HFF-Myc (cell line): Measurements from ENCODE around the gene EIF4G3.
A peak's percentile ranks its signal among the peaks of the same experiment; 100 is the strongest.

Experiments used
- DNase-seq: peaks from one replicate; pipeline ENCODE4 v3.0.0-alpha.2; 2011; ENCODE audit warnings: low read depth; ENCODE audit errors: extremely low read depth
- H3K4me3 ChIP-seq: replicated peaks from 2 replicates; pipeline ENCODE4 v1.5.1; 2011; ENCODE audit warnings: low read depth, mild to moderate bottlenecking, control low read depth, low read length
- CTCF ChIP-seq: IDR thresholded peaks from 2 replicates; pipeline ENCODE4 v1.5.1; 2012; ENCODE audit warnings: mild to moderate bottlenecking, low read depth, low read length, control low read depth; ENCODE audit errors: missing control alignments

EIF4G3 gene

GRCh38 chr1:20975668-20976067 is 201.0 kb downstream of the EIF4G3 start:
- no peak for DNase-seq
- TF ChIP-seq CTCF = no peak
- no peak overlapping the region for H3K4me3 ChIP-seq

GRCh38 chr1:20974951-20975350 is 201.7 kb downstream of the EIF4G3 start:
- H3K4me3 ChIP-seq = no peak overlapping the region
- DNase-seq = no peak
- TF ChIP-seq CTCF = no peak

GRCh38 chr1:20974069-20974468 is 202.6 kb downstream of the EIF4G3 start:
- no peak overlapping the region for H3K4me3 ChIP-seq
- no peak for DNase-seq
- TF ChIP-seq CTCF = no peak

- H3K4me3 ChIP-seq = no peak overlapping the region
- no peak for DNase-seq
- no peak for TF ChIP-seq CTCF
These were observed 203.8 kb downstream of the EIF4G3 start for GRCh38 chr1:20972855-20973254.

GRCh38 chr1:20964540-20965484 is 211.9 kb downstream of the EIF4G3 start:
- TF ChIP-seq CTCF = no peak
- no peak for DNase-seq
- H3K4me3 ChIP-seq = no peak overlapping the region

- peak; percentile 14 for DNase-seq
- no peak for TF ChIP-seq CTCF
- H3K4me3 ChIP-seq = no peak overlapping the region
These were observed 214.0 kb downstream of the EIF4G3 start for GRCh38 chr1:20962576-20963258.
